ENCODE results near the gene PCDH15. TPM values are rescaled to one million over a fixed set of nuclear protein-coding genes. Genes with fewer than 3 reads are reported as not detected.

The PCDH15 gene
- total RNA-seq, 1 experiment from 2014 or later = not detected

DNA sequence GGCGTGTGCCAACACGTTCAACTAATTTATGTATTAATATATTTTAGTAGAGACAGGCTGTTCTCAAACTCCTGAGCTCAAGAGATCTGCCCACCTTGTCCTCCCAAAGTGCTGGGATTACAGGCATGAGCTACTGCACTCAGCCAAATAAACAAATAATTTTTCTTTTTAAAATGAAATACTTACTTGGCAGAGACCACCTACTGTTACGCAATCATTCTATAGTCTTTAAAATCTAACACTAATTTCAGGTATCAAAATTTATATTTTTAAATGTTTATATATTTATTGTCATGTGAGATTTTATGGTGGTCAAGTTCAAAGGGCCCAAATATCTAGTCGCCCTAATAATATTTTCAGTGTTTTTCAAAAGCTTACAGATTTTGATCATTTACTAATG is 323.3 kb downstream of the PCDH15 start:
- TF ChIP-seq EZH2 (IDR thresholded peaks at IDR 0.05; ENCODE audit: borderline replicate concordance, low read depth, low read length, poor library complexity, severe bottlenecking) = no peak
- TF ChIP-seq, protein P1, sequence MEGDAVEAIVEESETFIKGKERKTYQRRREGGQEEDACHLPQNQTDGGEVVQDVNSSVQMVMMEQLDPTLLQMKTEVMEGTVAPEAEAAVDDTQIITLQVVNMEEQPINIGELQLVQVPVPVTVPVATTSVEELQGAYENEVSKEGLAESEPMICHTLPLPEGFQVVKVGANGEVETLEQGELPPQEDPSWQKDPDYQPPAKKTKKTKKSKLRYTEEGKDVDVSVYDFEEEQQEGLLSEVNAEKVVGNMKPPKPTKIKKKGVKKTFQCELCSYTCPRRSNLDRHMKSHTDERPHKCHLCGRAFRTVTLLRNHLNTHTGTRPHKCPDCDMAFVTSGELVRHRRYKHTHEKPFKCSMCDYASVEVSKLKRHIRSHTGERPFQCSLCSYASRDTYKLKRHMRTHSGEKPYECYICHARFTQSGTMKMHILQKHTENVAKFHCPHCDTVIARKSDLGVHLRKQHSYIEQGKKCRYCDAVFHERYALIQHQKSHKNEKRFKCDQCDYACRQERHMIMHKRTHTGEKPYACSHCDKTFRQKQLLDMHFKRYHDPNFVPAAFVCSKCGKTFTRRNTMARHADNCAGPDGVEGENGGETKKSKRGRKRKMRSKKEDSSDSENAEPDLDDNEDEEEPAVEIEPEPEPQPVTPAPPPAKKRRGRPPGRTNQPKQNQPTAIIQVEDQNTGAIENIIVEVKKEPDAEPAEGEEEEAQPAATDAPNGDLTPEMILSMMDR (conservative IDR thresholded peaks at IDR 0.05; ENCODE audit: low read depth, low read length) = no peak
- DNase-seq (ENCODE audit: low spot score) = no peak
- BruUV-seq (replicated peaks) = no TSS peak

GRCh38 chr10:54470324-54470631 is 330.8 kb downstream of the PCDH15 start:
- BruUV-seq (replicated peaks) = no TSS peak
- intact Hi-C loops (cut with micrococcal nuclease; ENCODE audit: unreplicated experiment) = no loop called here
- no peak for TF ChIP-seq EZH2 (IDR thresholded peaks at IDR 0.05; ENCODE audit: borderline replicate concordance, low read depth, low read length, poor library complexity, severe bottlenecking)
- TF ChIP-seq, protein P1 (conservative IDR thresholded peaks at IDR 0.05; ENCODE audit: low read depth, low read length) = no peak
- Histone ChIP-seq H3K27ac (ENCODE audit: low read depth, low read length, poor library complexity, severe bottlenecking) (no peak overlapping the region), H3K27me3 (replicated peaks; ENCODE audit: insufficient read depth, low read depth, low read length, poor library complexity) (no peaks in the 10 kb centered on the region), H3K36me3 (ENCODE audit: insufficient read depth, low read length, poor library complexity, severe bottlenecking) (no peaks in the 10 kb centered on the region), H3K4me1 (ENCODE audit: insufficient read depth, low read length, poor library complexity, severe bottlenecking) (no peaks in the 10 kb centered on the region), H3K9me3 (ENCODE audit: low read depth, low read length, poor library complexity, severe bottlenecking) (peaks cover 27% of the 10 kb centered on the region), H3K4me3 (ENCODE audit: low read depth, low read length, poor library complexity, severe bottlenecking) (no peak overlapping the region)
- POLR2A ChIA-PET (ENCODE audit: low non-redundant PET) = no interaction called here
- no peak for DNase-seq (ENCODE audit: low spot score)
- CTCF ChIA-PET = no interaction called here

More for the DNA sequence above, 323.3 kb downstream of the PCDH15 start:
- Histone ChIP-seq H3K4me3 (ENCODE audit: low read depth, low read length, poor library complexity, severe bottlenecking) (no peak overlapping the region), H3K4me1 (ENCODE audit: insufficient read depth, low read length, poor library complexity, severe bottlenecking) (no peaks in the 10 kb centered on the region), H3K9me3 (ENCODE audit: low read depth, low read length, poor library complexity, severe bottlenecking) (peaks cover 19% of the 10 kb centered on the region), H3K27me3 (replicated peaks; ENCODE audit: insufficient read depth, low read depth, low read length, poor library complexity) (no peaks in the 10 kb centered on the region), H3K36me3 (ENCODE audit: insufficient read depth, low read length, poor library complexity, severe bottlenecking) (no peaks in the 10 kb centered on the region), H3K27ac (ENCODE audit: low read depth, low read length, poor library complexity, severe bottlenecking) (no peak overlapping the region)
- intact Hi-C loops (cut with micrococcal nuclease; ENCODE audit: unreplicated experiment) = no loop called here
- ChIA-PET CTCF (no interaction called here), POLR2A (ENCODE audit: low non-redundant PET) (no interaction called here)

- DNase-seq (ENCODE audit: low spot score) = no peak
- intact Hi-C loops (cut with micrococcal nuclease; ENCODE audit: unreplicated experiment) = no loop called here
- Histone ChIP-seq H3K36me3 (ENCODE audit: insufficient read depth, low read length, poor library complexity, severe bottlenecking) (no peaks in the 10 kb centered on the region), H3K9me3 (ENCODE audit: low read depth, low read length, poor library complexity, severe bottlenecking) (peaks cover 27% of the 10 kb centered on the region), H3K4me1 (ENCODE audit: insufficient read depth, low read length, poor library complexity, severe bottlenecking) (no peaks in the 10 kb centered on the region), H3K4me3 (ENCODE audit: low read depth, low read length, poor library complexity, severe bottlenecking) (no peak overlapping the region), H3K27me3 (replicated peaks; ENCODE audit: insufficient read depth, low read depth, low read length, poor library complexity) (no peaks in the 10 kb centered on the region), H3K27ac (ENCODE audit: low read depth, low read length, poor library complexity, severe bottlenecking) (no peak overlapping the region)
- BruUV-seq (replicated peaks) = no TSS peak
- ChIA-PET CTCF (no interaction called here), POLR2A (ENCODE audit: low non-redundant PET) (no interaction called here)
- TF ChIP-seq, protein P1 (conservative IDR thresholded peaks at IDR 0.05; ENCODE audit: low read depth, low read length) = no peak
- no peak for TF ChIP-seq EZH2 (IDR thresholded peaks at IDR 0.05; ENCODE audit: borderline replicate concordance, low read depth, low read length, poor library complexity, severe bottlenecking)
Observed at GRCh38 chr10:54469587-54470323, 331.3 kb downstream of the PCDH15 start.

All from A673 (cell line).